Measurements from ENCODE around the gene ACSS1. TPM values are rescaled to one million over a fixed set of nuclear protein-coding genes. Genes with fewer than 3 reads are reported as not detected.

Gene ACSS1
- total RNA-seq, 1 experiment from 2014 or later, result 13.0 TPM

DNA sequence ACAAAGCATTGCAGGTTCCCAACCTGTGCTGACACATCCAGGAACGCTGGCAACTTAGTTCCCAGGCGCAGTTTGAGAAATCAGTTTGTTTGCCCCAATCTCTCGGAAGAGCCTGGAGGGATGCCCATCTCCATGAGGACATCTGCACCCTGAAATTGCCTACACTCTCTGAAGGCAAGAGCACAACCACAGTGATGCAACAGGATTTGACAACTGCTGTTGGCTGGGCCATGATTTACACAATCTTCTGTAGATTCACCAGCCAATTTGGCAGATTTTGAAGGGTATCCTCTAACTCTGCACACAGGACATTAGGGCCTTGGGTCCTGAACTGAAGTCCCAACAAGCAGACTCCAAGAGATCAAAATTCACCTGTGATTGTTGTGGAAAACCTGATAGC, 68.8 kb downstream of the ACSS1 start:
- Histone ChIP-seq H3K27me3 (no peaks in the 10 kb centered on the region), H3K36me3 (no peaks in the 10 kb centered on the region), H3K9me3 (replicated peaks) (no peaks in the 10 kb centered on the region), H3K4me3 (no peak overlapping the region), H3K27ac (no peak overlapping the region), H3K4me1 (peaks cover 14% of the 10 kb centered on the region)
- DNase-seq, result no peak

DNA sequence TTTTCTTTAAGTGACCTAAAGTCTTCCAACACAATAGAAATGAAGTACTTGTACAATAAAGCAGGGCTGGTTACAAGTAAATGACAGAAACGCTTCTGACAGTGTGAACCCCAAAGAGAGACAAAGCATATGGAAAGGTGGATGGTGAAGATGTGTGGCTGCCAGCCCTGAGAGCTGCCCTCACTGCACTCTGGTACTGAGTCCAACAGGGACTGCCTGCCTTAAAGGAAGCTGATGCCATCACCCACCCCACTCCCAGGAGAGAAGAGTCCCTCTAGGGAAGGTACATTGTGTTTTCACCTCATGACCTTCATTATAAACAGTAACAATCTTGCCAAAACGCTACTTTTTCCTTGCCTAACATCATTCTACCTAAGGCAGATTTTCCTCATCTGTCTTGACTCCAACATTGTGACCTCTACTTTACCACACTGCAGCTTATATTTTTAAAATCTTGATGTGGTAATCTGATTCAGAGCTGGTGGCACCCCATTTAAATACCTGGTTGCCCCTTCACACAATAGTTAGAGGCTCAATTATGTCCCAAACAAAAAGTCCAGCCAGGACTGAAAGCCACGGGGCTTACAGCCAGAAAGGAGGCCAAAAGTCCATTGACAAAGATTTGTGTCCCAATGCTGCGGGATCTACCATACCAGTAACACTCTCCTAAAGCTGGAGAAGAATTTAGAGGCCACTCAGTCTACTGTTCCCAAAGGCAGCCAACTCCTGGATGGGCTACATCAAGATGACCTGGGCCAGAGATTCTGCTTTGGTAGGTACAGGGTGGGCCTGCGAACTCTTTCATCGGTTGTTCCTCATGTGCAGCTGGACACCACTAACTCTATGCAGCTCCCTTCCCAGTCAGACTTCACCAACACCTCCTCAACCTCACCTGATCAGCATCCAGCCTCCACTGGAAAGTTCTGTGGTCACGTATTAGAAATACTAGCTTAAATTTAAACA, 69.8 kb downstream of the ACSS1 start:
- no peak overlapping the region for H3K4me3 ChIP-seq
- H3K27me3 ChIP-seq, result no peaks in the 10 kb centered on the region
- peaks cover 6% of the 10 kb centered on the region for H3K36me3 ChIP-seq
- peaks cover 5% of the 10 kb centered on the region; the same call in 1 of the 2 replicates for H3K4me1 ChIP-seq
- H3K27ac ChIP-seq, result no peak overlapping the region
- H3K9me3 ChIP-seq (replicated peaks), result no peaks in the 10 kb centered on the region
- no peak for DNase-seq

DNA sequence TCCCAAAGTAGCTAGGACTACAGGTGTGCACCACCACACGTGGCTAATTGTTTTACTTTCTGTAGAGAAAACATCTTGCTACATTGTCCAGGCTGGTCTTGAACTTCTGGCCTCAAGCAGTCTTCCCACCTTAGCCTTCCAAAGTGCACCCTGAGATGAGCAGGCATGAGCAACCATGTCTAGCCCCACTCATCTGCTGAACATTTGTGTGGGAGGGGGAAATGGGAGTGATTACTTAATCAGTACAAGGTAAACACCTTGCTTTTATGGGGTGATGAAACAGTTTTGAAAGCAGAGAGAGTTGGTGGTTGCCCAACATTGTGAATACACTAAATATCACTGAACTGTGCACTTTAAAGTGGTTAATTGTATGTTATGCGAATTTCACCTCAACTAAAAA, 70.7 kb downstream of the ACSS1 start:
- H3K27me3 ChIP-seq, result no peaks in the 10 kb centered on the region
- H3K9me3 ChIP-seq (replicated peaks), result no peaks in the 10 kb centered on the region
- H3K4me3 ChIP-seq, result no peak overlapping the region
- DNase-seq, result no peak
- peaks cover 5% of the 10 kb centered on the region; the same call in 1 of the 2 replicates for H3K4me1 ChIP-seq
- peaks cover 9% of the 10 kb centered on the region for H3K36me3 ChIP-seq
- no peak overlapping the region for H3K27ac ChIP-seq

DNA sequence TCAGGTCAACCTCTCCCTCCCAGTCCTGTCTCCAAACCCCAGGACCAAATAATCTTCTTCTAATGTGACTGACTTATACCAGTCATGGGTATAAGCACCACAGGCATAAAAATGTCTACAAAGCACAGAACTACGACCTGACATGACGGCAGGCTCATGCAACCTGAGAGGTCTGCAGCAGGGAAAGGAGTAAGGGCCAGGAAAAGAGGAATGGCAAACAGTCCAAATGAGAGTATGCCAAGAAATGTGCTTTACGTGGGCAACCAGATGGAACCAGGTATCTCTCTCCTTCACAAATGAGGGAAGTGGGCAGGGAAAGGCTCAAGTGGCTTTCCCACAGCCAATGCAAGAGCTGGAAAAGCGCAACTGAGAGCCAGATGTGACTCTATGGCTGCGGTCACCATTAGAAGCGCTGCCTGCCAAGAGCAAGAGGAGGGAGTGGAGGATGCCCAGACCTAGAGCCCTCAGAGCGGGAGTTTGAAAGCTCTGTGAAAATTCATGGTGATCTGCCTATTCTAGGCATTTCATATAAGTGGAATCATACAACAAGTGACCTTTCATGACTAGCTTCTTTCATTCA, 71.4 kb downstream of the ACSS1 start:
- H3K4me1 ChIP-seq, result peaks cover 2% of the 10 kb centered on the region; the same call in 1 of the 2 replicates
- H3K9me3 ChIP-seq (replicated peaks), result no peaks in the 10 kb centered on the region
- H3K4me3 ChIP-seq, result no peak overlapping the region
- DNase-seq, result no peak
- H3K27me3 ChIP-seq, result no peaks in the 10 kb centered on the region
- no peak overlapping the region for H3K27ac ChIP-seq
- H3K36me3 ChIP-seq, result peaks cover 13% of the 10 kb centered on the region

DNA sequence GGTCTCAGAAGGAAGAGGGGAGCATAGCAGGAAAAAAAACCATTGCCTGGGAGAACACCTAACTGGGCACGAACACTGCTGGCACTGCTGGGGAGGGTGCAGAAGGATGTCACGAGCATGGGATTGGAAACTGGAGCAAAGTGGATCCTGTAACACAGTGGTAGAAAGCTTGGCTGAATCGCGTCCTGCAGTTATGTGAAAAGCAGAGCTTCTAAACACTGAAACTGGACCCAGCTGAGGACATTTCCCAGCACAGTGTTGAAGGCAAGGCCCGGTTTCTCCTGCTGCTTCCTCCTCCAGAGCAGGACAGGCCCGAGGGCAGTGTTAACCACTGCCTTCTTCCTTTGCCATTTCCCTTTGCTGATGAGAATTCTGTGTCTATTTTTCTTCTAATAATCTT, 72.1 kb downstream of the ACSS1 start:
- DNase-seq, result no peak
- peaks cover 21% of the 10 kb centered on the region for H3K36me3 ChIP-seq
- no peak overlapping the region for H3K4me3 ChIP-seq
- H3K27ac ChIP-seq, result no peak overlapping the region
- H3K4me1 ChIP-seq, result no peaks in the 10 kb centered on the region
- no peaks in the 10 kb centered on the region for H3K27me3 ChIP-seq
- no peaks in the 10 kb centered on the region for H3K9me3 ChIP-seq (replicated peaks)

DNA sequence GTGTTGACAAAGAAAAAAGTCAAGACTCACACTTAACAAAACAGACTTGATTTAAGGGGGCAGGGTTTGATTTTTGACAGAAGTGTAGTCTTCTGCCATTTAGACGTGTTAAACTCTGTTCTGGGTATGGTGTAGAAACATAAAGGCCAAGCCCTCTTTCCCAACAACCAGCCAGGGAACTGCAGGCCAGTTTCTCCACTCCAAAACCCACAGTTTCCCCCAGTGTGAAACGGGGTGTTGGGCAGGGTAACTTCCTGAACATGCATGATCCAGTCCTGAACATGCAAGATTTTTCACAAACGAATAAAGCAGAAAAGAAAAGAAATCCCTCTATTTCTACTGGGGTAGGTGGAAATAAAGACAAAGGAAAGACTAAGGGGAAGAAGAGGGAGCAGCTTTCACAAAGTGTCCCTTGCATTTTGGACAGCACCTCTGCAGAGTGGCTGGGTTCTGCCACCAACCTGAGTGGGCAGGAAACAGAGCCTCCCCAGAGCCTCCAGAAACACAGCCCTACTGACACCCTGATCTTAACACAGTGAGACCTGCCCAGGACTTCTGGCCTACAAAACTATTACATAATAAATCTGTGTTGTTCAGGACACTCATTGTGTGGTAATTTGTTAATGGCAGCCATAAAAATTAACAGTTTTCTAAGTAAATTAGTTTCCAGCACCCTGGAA, 72.8 kb downstream of the ACSS1 start:
- Histone ChIP-seq H3K27ac (no peak overlapping the region), H3K36me3 (peaks cover 28% of the 10 kb centered on the region), H3K9me3 (replicated peaks) (no peaks in the 10 kb centered on the region), H3K4me3 (no peak overlapping the region), H3K4me1 (no peaks in the 10 kb centered on the region), H3K27me3 (no peaks in the 10 kb centered on the region)
- no peak for DNase-seq

DNA sequence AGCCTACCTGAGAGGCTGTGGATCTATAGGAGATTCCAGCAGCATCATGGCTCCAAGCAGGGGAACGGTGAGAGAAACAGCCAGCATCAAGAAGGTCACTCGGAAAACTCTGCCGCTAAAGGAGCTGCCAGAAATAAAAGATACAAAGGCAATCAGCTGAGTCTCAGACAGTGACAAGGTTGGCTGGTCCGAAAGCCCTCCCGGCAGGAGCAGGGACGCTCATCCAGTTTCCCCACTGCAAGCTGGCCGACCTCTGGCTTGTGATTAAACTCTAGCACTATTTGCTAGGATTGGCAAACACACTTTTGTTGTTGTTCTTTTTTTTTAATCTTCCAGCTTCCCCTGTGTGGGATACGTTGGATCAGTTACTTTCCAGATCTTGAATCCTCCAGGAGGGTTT, 74.0 kb downstream of the ACSS1 start:
- no peak overlapping the region for H3K4me3 ChIP-seq
- DNase-seq, result no peak
- H3K4me1 ChIP-seq, result no peaks in the 10 kb centered on the region
- H3K27me3 ChIP-seq, result no peaks in the 10 kb centered on the region
- H3K9me3 ChIP-seq (replicated peaks), result no peaks in the 10 kb centered on the region
- H3K36me3 ChIP-seq, result peaks cover 36% of the 10 kb centered on the region
- H3K27ac ChIP-seq, result no peak overlapping the region

DNA sequence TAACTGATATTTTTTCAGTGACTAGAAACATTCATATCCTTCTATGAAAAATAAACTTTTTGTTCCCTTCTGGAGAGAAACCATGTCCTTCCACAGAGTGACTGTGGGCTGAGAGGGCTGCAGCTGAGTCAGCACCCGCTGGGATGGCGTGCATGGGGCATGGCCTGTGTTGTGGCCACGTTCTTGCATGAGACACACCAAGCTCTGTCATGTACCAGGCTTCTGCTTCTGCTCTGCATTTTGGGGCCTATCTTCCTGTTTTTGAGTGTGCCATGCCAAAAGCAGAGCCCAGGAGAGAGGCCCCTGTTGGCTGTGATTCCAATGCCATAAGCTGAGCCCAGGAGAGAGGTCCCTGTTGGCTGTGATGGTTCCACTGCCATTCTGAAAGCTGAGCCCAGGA, 76.1 kb downstream of the ACSS1 start:
- no peak overlapping the region for H3K27ac ChIP-seq
- peaks cover 53% of the 10 kb centered on the region for H3K36me3 ChIP-seq
- no peak for DNase-seq
- no peaks in the 10 kb centered on the region for H3K4me1 ChIP-seq
- H3K4me3 ChIP-seq, result no peak overlapping the region
- H3K9me3 ChIP-seq (replicated peaks), result 0 out of 2 replicates have a peak, but pooled peaks cover 3% of the 10 kb centered on the region
- no peaks in the 10 kb centered on the region for H3K27me3 ChIP-seq

DNA sequence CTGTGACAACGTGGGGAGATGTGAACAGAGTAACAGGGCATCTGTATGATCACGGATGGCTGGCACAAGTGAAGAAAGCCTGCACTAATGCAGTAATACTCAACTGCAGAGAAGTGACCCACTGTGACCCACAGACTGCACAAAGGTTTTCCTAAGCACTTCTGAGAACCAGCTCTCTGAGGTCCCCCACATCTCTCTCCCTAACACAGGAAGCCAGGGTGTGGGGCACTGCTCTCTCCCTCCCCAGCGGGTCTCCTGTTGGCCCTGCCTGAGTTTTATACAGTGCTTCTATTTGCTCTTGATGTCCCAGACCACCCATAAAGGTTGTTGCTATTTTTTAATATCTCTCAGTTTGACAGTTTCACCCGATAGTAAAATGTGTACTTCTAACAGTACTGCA, 76.7 kb downstream of the ACSS1 start:
- Histone ChIP-seq H3K4me3 (no peak overlapping the region), H3K27me3 (no peaks in the 10 kb centered on the region)
- DNase-seq, result no peak

DNA sequence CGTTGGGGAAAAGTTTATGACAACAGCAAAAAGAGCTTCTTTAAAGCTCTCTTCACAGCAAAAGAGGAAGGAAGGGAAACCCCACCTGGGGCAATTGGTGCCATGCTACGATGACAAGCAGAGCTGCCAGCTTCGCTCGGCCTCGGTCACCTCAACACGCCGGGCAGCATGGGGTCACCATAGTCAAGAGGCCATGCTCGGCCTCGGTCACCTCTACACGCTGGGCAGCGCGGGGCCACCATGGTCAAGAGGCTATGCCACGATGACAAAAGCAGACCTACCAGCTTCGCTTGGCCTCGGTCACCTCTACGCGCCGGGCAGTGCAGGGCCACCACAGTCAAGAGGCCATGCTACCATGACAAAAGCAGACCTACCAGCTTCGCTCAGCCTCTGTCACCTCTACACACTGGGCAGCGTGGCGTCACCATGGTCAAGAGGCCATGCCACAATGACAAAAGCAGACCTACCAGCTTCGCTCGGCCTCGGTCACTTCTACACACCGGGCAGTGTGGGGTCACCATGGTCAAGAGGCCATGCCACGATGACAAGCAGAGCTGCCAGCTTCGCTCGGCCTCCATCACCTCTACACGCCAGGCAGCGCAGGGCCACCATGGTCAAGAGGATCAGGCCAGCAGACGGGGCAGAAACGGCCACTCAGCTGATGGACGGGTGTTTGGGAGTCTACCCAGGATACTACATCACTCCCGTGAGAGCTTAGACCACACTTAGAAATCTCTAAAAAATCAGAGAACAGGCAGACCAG, 77.5 kb downstream of the ACSS1 start:
- DNase-seq, result no peak
- Histone ChIP-seq H3K4me3 (no peak overlapping the region), H3K36me3 (peaks cover 64% of the 10 kb centered on the region), H3K27ac (no peak overlapping the region), H3K4me1 (no peaks in the 10 kb centered on the region), H3K9me3 (replicated peaks) (peaks cover 9% of the 10 kb centered on the region; the same call in 1 of the 2 replicates), H3K27me3 (no peaks in the 10 kb centered on the region)

More for the DNA sequence above, 76.7 kb downstream of the ACSS1 start:
- H3K9me3 ChIP-seq (replicated peaks), result peaks cover 8% of the 10 kb centered on the region; the same call in 1 of the 2 replicates
- H3K27ac ChIP-seq, result no peak overlapping the region
- no peaks in the 10 kb centered on the region for H3K4me1 ChIP-seq
- H3K36me3 ChIP-seq, result peaks cover 58% of the 10 kb centered on the region

DNA sequence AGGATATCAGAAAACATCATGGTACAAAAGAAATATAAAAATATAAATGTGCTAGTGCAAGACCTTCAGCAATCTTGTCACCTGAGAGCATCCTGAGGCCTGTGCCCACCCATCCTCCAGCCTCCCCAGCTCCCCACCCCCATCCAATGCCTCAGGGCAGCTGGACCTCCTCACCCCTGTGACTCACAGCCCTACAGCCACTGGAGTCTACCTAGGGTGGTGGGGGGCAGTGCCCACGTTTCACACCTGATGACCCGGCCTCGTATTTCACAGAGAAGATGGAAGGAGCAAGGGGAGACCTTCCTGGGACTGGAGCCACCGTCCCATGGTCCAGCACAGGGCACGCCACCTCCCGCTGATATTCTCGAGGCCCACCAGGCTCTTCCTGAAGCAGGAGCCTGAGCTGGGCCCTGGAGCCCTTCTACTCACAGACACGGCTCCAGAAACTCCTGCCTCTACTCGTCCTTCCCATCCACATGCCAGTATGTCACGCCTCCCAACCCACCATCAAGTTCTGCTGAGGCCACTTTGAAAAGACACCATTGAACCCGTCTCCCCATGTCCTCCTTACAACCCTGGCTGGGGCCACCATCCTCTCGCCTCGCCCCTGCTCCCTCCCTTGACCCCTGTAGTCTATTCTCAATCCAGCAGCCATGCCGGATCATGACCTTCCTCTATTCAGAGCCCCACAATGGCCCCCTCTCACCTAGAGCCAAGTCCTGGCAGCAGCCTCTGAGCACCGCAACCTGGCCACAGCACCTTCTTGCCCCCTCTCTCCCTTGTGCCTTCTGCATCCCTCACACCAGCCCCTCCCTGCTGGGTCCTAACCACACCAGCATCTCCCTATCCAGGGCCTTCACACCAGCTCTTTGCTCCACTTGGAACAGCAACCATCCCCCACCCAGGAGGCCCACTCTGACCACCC, 78.6 kb downstream of the ACSS1 start:
- H3K4me1 ChIP-seq, result no peaks in the 10 kb centered on the region
- H3K9me3 ChIP-seq (replicated peaks), result peaks cover 9% of the 10 kb centered on the region; the same call in 1 of the 2 replicates
- no peak overlapping the region for H3K27ac ChIP-seq
- H3K27me3 ChIP-seq, result no peaks in the 10 kb centered on the region
- H3K4me3 ChIP-seq, result no peak overlapping the region
- H3K36me3 ChIP-seq, result peaks cover 68% of the 10 kb centered on the region
- DNase-seq, result no peak

DNA sequence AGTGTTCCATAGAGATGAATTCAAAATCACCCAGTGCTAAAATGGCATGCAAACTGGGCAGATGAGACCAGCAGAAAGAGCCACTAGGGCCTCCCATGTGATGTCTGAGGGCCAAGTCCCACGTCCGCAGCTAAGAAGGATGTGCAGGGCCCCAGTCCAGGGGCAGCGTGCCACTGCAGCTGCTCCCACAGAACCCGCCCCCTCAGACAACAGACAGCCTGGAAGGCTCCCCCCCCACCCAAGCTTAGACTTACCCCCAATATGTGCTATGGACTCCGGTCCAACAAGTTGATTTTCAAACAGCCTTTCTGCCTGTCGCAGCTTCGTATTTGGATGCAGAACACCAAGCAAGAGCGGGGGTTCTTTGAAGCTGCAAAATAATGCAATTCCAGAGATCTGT, 79.4 kb downstream of the ACSS1 start:
- H3K4me1 ChIP-seq, result no peaks in the 10 kb centered on the region
- no peaks in the 10 kb centered on the region for H3K27me3 ChIP-seq
- H3K36me3 ChIP-seq, result peaks cover 70% of the 10 kb centered on the region
- no peak for DNase-seq
- H3K4me3 ChIP-seq, result no peak overlapping the region
- no peak overlapping the region for H3K27ac ChIP-seq
- H3K9me3 ChIP-seq (replicated peaks), result peaks cover 9% of the 10 kb centered on the region; the same call in 1 of the 2 replicates

DNA sequence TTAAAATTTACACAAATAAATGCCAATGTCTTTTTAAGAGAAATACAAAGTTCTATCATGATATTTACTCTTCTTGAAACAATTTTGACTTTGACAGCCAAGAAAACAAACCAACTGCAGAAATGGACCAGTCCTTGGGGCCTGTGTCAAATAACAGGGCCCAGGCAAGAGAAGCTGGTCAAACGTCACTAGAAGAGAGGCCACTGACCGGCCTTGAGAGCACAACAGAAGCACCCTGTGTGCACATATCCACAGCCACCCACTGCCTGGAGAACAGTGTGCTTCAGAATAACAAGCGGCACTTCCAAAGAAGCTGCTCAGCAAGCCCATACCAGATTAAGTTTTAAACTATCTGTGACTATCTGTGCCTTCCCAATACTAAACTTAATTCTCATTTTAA, 80.1 kb downstream of the ACSS1 start:
- DNase-seq, result no peak
- H3K27me3 ChIP-seq, result no peaks in the 10 kb centered on the region
- H3K9me3 ChIP-seq (replicated peaks), result peaks cover 9% of the 10 kb centered on the region; the same call in 1 of the 2 replicates
- peaks cover 73% of the 10 kb centered on the region for H3K36me3 ChIP-seq
- no peak overlapping the region for H3K27ac ChIP-seq
- no peaks in the 10 kb centered on the region for H3K4me1 ChIP-seq
- no peak overlapping the region for H3K4me3 ChIP-seq
